Naive thymus-derived CD4-positive, alpha-beta T cell (primary cell): Measurements from ENCODE around the gene ANGEL1. TPM values are rescaled to one million over a fixed set of nuclear protein-coding genes. Genes with fewer than 3 reads are reported as not detected.
A peak's percentile ranks its signal among the peaks of the same experiment; 100 is the strongest.

Experiments
- ATAC-seq: fragments of 150-1000 bp; cut with Tn5 transposase; 2 replicates; pipeline ENCODE4 v1.10.0; 2021; ENCODE audit warnings: mild to moderate bottlenecking, moderate library complexity
- CTCF ChIA-PET: fragments of 350-600 bp; sonication (Branson Sonifier 250); formaldehyde crosslinking; loops from one replicate; lab custom pipeline; 2021; ENCODE audit warnings: antibody characterized with exemption; lab: Charles Lee
- POLR2A ChIA-PET: fragments of 350-600 bp; sonication (Branson Sonifier 250); formaldehyde crosslinking; loops from one replicate; lab custom pipeline; 2021; ENCODE audit warnings: antibody characterized with exemption, inconsistent platforms; lab: Charles Lee
- DNase-seq, 9 donors: peaks; one replicate each; pipeline versions ENCODE4 v3.0.0 to v3.0.0-alpha.2; 2020 to 2022; ENCODE audit warnings: mixed read lengths in 1 of 9
- H3K27ac ChIP-seq: one replicate; pipeline ENCODE4 v1.7.0; 2013; ENCODE audit warnings: mild to moderate bottlenecking, low read depth, low read length, moderate library complexity
- H3K27me3 ChIP-seq, 2 donors: one replicate each; pipeline ENCODE4 v1.7.0; 2013; ENCODE audit warnings: low read length in 2 of 2, mild to moderate bottlenecking in 2 of 2, moderate library complexity in 2 of 2; ENCODE audit not compliant: control insufficient read depth in 2 of 2, insufficient read depth in 2 of 2
- H3K36me3 ChIP-seq, 3 experiments: 1 replicate in 2 of 3; 2 replicates in 1 of 3; pipeline ENCODE4 v1.7.0; 2013; ENCODE audit warnings: low read length in 3 of 3, mild to moderate bottlenecking in 3 of 3, moderate library complexity in 1 of 3; ENCODE audit not compliant: insufficient read depth in 3 of 3, control insufficient read depth in 2 of 3
- H3K4me1 ChIP-seq, 2 donors: one replicate each; pipeline ENCODE4 v1.7.0; 2013; ENCODE audit warnings: low read length in 2 of 2, mild to moderate bottlenecking in 2 of 2, moderate library complexity in 1 of 2; ENCODE audit not compliant: control insufficient read depth in 2 of 2, insufficient read depth in 2 of 2
- H3K4me3 ChIP-seq: 2 replicates; pipeline ENCODE4 v1.7.0; 2013; ENCODE audit warnings: mild to moderate bottlenecking, low read length
- H3K9me3 ChIP-seq, 3 experiments: 1 replicate in 2 of 3; 2 replicates in 1 of 3; pipeline ENCODE4 v1.7.0; 2013; ENCODE audit warnings: low read length in 3 of 3; ENCODE audit not compliant: control insufficient read depth in 2 of 3
- H3K27ac Mint-ChIP-seq, 9 donors: one replicate each; pipeline ENCODE4 v1.8.0; 2020 to 2022; ENCODE audit warnings: mixed read lengths in 9 of 9, mild to moderate bottlenecking in 8 of 9, moderate library complexity in 5 of 9, inconsistent platforms in 2 of 9
- H3K27me3 Mint-ChIP-seq, 5 donors: one replicate each; pipeline ENCODE4 v1.8.0; 2021 to 2022; ENCODE audit warnings: mixed read lengths in 5 of 5, mild to moderate bottlenecking in 1 of 5
- H3K36me3 Mint-ChIP-seq, 5 donors: one replicate each; pipeline ENCODE4 v1.8.0; 2020 to 2022; ENCODE audit warnings: mixed read lengths in 5 of 5, mild to moderate bottlenecking in 3 of 5, inconsistent platforms in 1 of 5
- H3K4me1 Mint-ChIP-seq, 7 donors: one replicate each; pipeline ENCODE4 v1.8.0; 2020 to 2022; ENCODE audit warnings: mixed read lengths in 7 of 7, mild to moderate bottlenecking in 3 of 7, inconsistent platforms in 1 of 7
- H3K4me3 Mint-ChIP-seq, 10 donors: one replicate each; pipeline ENCODE4 v1.8.0; 2020 to 2022; ENCODE audit warnings: mild to moderate bottlenecking in 10 of 10, mixed read lengths in 10 of 10, moderate library complexity in 6 of 10, inconsistent platforms in 2 of 10
- H3K9me3 Mint-ChIP-seq, 11 donors: one replicate each; pipeline ENCODE4 v1.8.0; 2020 to 2022; ENCODE audit warnings: mixed read lengths in 11 of 11, mild to moderate bottlenecking in 4 of 11, inconsistent platforms in 1 of 11, moderate library complexity in 1 of 11
- intact Hi-C, 2 donors: fragments of 100-400 bp; cut with micrococcal nuclease; formaldehyde crosslinking; loops; one replicate each; pipeline ENCODE4 v1.15.1; 2023
- polyA plus RNA-seq, 2 donors: library from polyadenylated mRNA; unstranded; fragments of 300-500 nt; fragmentation: Illumina TruSeq; gene quantifications; one replicate each; pipeline ENCODE4 v1.2.3, GENCODE V29; 2021
- total RNA-seq, 6 experiments: library from RNA in 5 of 6; stranded (reverse) in 5 of 6; gene quantifications; 1 replicate in 5 of 6; 2 replicates in 1 of 6; pipeline ENCODE4 v1.2.3 and lab custom pipeline; 2021 to 2026

Gene ANGEL1
- total RNA-seq (10 to 100 TPM; 14.5 to 37.6 (median 19.9) TPM), polyA plus RNA-seq (10 to 100 TPM; 28.3 to 28.9 TPM), total RNA-seq (lab: John Stamatoyannopoulos, UW) (32.3 reads per million, percentile 61 among the genes with 10 or more reads in this experiment)

- peaks cover 0 to 21% (median under 1%) of the 10 kb centered on the region in 3 experiments for H3K36me3 ChIP-seq
- peaks cover 20 to 21% of the 10 kb centered on the region in 2 donors for H3K4me1 ChIP-seq
- peaks cover 16 to 48% (median 37%) of the 10 kb centered on the region in 7 donors for H3K4me1 Mint-ChIP-seq
- ChIA-PET CTCF (interaction anchor here (0.8 kb wide), 1 partner anchor 38 kb away, joined by 3 read pairs; no protein-coding TSS in a partner anchor), POLR2A (interaction anchor here (0.6 to 1.3 kb wide), 7 partner anchors 17 to 757 kb away, joined by 3 to 5 read pairs (median 3); no protein-coding TSS in a partner anchor)
- H3K27ac ChIP-seq, result peak within 1 kb of the TSS; percentile 87
- H3K36me3 Mint-ChIP-seq, result peaks cover 0 to 18% (median 6%) of the 10 kb centered on the region in 5 donors
- no peaks in the 10 kb centered on the region for H3K27me3 Mint-ChIP-seq
- no peaks in the 10 kb centered on the region for H3K9me3 ChIP-seq
- H3K4me3 ChIP-seq, result peak within 1 kb of the TSS; percentile 63
- H3K27ac Mint-ChIP-seq, result peak within 1 kb of the TSS; percentile 85 to 96 (median 94)
- peak; percentile 93 to 98 (median 96) for DNase-seq
- H3K27me3 ChIP-seq, result peaks cover 0 to 3% of the 10 kb centered on the region in 2 donors
- intact Hi-C loops, result loop anchor here (1.0 to 10.0 kb wide), 20 partner anchors 28 to 1152 kb away; partner anchors contain the start of genes CIPC (in 2 of the 2), GSTZ1 (in 2 of the 2), SAMD15 (in 2 of the 2) and TMED8 (in 2 of the 2)
- peak within 1 kb of the TSS; percentile 88 to 99 (median 93) for H3K4me3 Mint-ChIP-seq
- peaks cover 0 to 6% (median 0%) of the 10 kb centered on the region in 11 donors for H3K9me3 Mint-ChIP-seq
- peak; percentile 98 for ATAC-seq
These were observed at the start of gene ANGEL1 for GRCh38 chr14:76812422-76813383. Gene ANGEL1, minus strand, starts transcription at chr14:76812882. Its CDS starts 55 bp downstream, at chr14:76812827.

- Mint-ChIP-seq H3K4me3 (no peak overlapping the region), H3K27me3 (peaks cover 0 to 23% (median 0%) of the 10 kb centered on the region in 5 donors), H3K4me1 (peaks cover 14 to 42% (median 40%) of the 10 kb centered on the region in 7 donors), H3K36me3 (no peaks in the 10 kb centered on the region), H3K27ac (peak overlapping the region in 1 of 9 donors; percentile 39), H3K9me3 (no peaks in the 10 kb centered on the region)
- no peaks in the 10 kb centered on the region for H3K36me3 ChIP-seq
- H3K4me1 ChIP-seq, result peaks cover 0 to 22% of the 10 kb centered on the region in 2 donors
- H3K9me3 ChIP-seq, result no peaks in the 10 kb centered on the region
- intact Hi-C loops, result loop anchor here in 1 of 2 donors (5.0 kb wide), 1 partner anchor 149 kb away; no protein-coding TSS in a partner anchor
- ChIA-PET CTCF (interaction anchor here (2.1 kb wide), 1 partner anchor 13 kb away, joined by 4 read pairs; no protein-coding TSS in a partner anchor), POLR2A (no interaction called here)
- ATAC-seq (no peak), DNase-seq (no peak)
- H3K27ac ChIP-seq, result no peak overlapping the region
- H3K4me3 ChIP-seq, result no peak overlapping the region
- H3K27me3 ChIP-seq, result no peaks in the 10 kb centered on the region
These were observed 49.0 kb upstream of the ANGEL1 start for GRCh38 chr14:76861574-76862255.

GRCh38 chr14:76856769-76857168 lies 44.1 kb upstream of the ANGEL1 start:
- Mint-ChIP-seq H3K27me3 (peaks cover 0 to 28% (median 4%) of the 10 kb centered on the region in 5 donors), H3K4me3 (no peak overlapping the region), H3K27ac (no peak overlapping the region), H3K9me3 (peaks cover 0 to 3% (median 0%) of the 10 kb centered on the region in 11 donors), H3K4me1 (no peaks in the 10 kb centered on the region), H3K36me3 (no peaks in the 10 kb centered on the region)
- no peak for DNase-seq
- Histone ChIP-seq H3K4me3 (no peak overlapping the region), H3K27ac (no peak overlapping the region), H3K9me3 (no peaks in the 10 kb centered on the region), H3K27me3 (no peaks in the 10 kb centered on the region), H3K36me3 (no peaks in the 10 kb centered on the region), H3K4me1 (no peaks in the 10 kb centered on the region)
- POLR2A ChIA-PET, result interaction anchor here (0.8 kb wide), 1 partner anchor 13 kb away, joined by 3 read pairs; no protein-coding TSS in a partner anchor
- CTCF ChIA-PET, result interaction anchor here (1.7 kb wide), 1 partner anchor 214 kb away, joined by 5 read pairs; no protein-coding TSS in a partner anchor
- ATAC-seq, result no peak
- intact Hi-C loops, result no loop called here

GRCh38 chr14:76855066-76855465 lies 42.4 kb upstream of the ANGEL1 start:
- DNase-seq (no peak), ATAC-seq (no peak)
- no peak overlapping the region for H3K4me3 Mint-ChIP-seq
- peaks cover 0 to 22% (median 4%) of the 10 kb centered on the region in 5 donors for H3K27me3 Mint-ChIP-seq
- peaks cover 0 to 1% (median 0%) of the 10 kb centered on the region in 7 donors for H3K4me1 Mint-ChIP-seq
- Histone ChIP-seq H3K27ac (no peak overlapping the region), H3K4me1 (no peaks in the 10 kb centered on the region), H3K36me3 (no peaks in the 10 kb centered on the region), H3K27me3 (no peaks in the 10 kb centered on the region), H3K4me3 (no peak overlapping the region), H3K9me3 (no peaks in the 10 kb centered on the region)
- ChIA-PET POLR2A (no interaction called here), CTCF (interaction anchor here (0.7 kb wide), 1 partner anchor 460 kb away, joined by 3 read pairs; no protein-coding TSS in a partner anchor)
- no peaks in the 10 kb centered on the region for H3K36me3 Mint-ChIP-seq
- intact Hi-C loops, result no loop called here
- H3K27ac Mint-ChIP-seq, result no peak overlapping the region
- peaks cover 0 to 3% (median 0%) of the 10 kb centered on the region in 11 donors for H3K9me3 Mint-ChIP-seq

- ChIA-PET CTCF (no interaction called here), POLR2A (no interaction called here)
- Histone ChIP-seq H3K9me3 (no peaks in the 10 kb centered on the region), H3K4me1 (peaks cover 8% of the 10 kb centered on the region in 2 donors), H3K36me3 (no peaks in the 10 kb centered on the region), H3K27ac (no peak overlapping the region), H3K27me3 (no peaks in the 10 kb centered on the region), H3K4me3 (no peak overlapping the region)
- H3K4me1 Mint-ChIP-seq, result peaks cover 8 to 11% (median 10%) of the 10 kb centered on the region in 7 donors
- H3K36me3 Mint-ChIP-seq, result peaks cover 0 to 7% (median 0%) of the 10 kb centered on the region in 5 donors
- H3K27me3 Mint-ChIP-seq, result peaks cover 4 to 16% (median 10%) of the 10 kb centered on the region in 5 donors
- no peak overlapping the region for H3K4me3 Mint-ChIP-seq
- intact Hi-C loops, result no loop called here
- DNase-seq, result no peak
- ATAC-seq, result no peak
- H3K27ac Mint-ChIP-seq, result no peak overlapping the region
- H3K9me3 Mint-ChIP-seq, result peaks cover 0 to 3% (median 0%) of the 10 kb centered on the region in 11 donors
These were observed 36.2 kb upstream of the ANGEL1 start for GRCh38 chr14:76848879-76849278.
